GM19468 (cell line): ENCODE data around the gene RHCE.
"Not testable (repeated sequence)": the region's sequence is repeated elsewhere in the genome, so short reads cannot be mapped to it uniquely, and the experiment has no call there.

Experiments used
- ATAC-seq: cut with Tn5 transposase; IDR thresholded peaks from one replicate; pipeline ENCODE4 v1.9.1; 2021; ENCODE audit warnings: mild to moderate bottlenecking, moderate library complexity, moderate number of reproducible peaks; ENCODE audit not compliant: unreplicated experiment; ENCODE audit errors: extremely low read depth

RHCE gene

GRCh38 chr1:25433389-25434186 is 13.0 kb upstream of the RHCE start:
- no peak for ATAC-seq

GRCh38 chr1:25432749-25433388 is 12.2 kb upstream of the RHCE start:
- no peak for ATAC-seq

GRCh38 chr1:25431955-25432719 is 11.5 kb upstream of the RHCE start:
- ATAC-seq: no peak

GRCh38 chr1:25430967-25431881 is 10.6 kb upstream of the RHCE start:
- ATAC-seq: no peak

GRCh38 chr1:25430073-25430966 is 9.7 kb upstream of the RHCE start, which contains the start of gene MACO1:
Gene MACO1, plus strand, starts transcription at chr1:25430897. Its CDS starts 202 bp downstream, at chr1:25431099.
- ATAC-seq: peak; percentile 74

GRCh38 chr1:25428475-25429166 is 8.0 kb upstream of the RHCE start:
- ATAC-seq: no peak

- no peak for ATAC-seq
These were observed 7.1 kb upstream of the RHCE start for GRCh38 chr1:25427696-25428095.

GRCh38 chr1:25425098-25426085 is 4.8 kb upstream of the RHCE start:
- ATAC-seq: no peak

- ATAC-seq: not testable (repeated sequence)
These were observed 2.6 kb upstream of the RHCE start for GRCh38 chr1:25423206-25423605.

GRCh38 chr1:25419339-25419738 is 1.3 kb downstream of the RHCE start:
- ATAC-seq: not testable (repeated sequence)

- not testable (repeated sequence) for ATAC-seq
These were observed 3.3 kb downstream of the RHCE start for GRCh38 chr1:25417280-25417679.

GRCh38 chr1:25414578-25414977 is 6.0 kb downstream of the RHCE start:
- ATAC-seq: not testable (repeated sequence)

GRCh38 chr1:25414157-25414556 is 6.5 kb downstream of the RHCE start:
- not testable (repeated sequence) for ATAC-seq

GRCh38 chr1:25412872-25413623 is 7.6 kb downstream of the RHCE start:
- ATAC-seq: not testable (repeated sequence)

- ATAC-seq: not testable (repeated sequence)
These were observed 10.8 kb downstream of the RHCE start for GRCh38 chr1:25409641-25410427.
